Body of pancreas (tissue), 4 donors: Measurements from ENCODE around the gene L1CAM. TPM values are rescaled to one million over a fixed set of nuclear protein-coding genes. Genes with fewer than 3 reads are reported as not detected.

Experiments used
- ATAC-seq: fragments of 150-250 bp; one replicate; pipeline ENCODE4 v1.9.1; 2016
- DNase-seq, 4 donors: peaks; one replicate each; pipeline ENCODE4 v3.0.0-alpha.2; 2019
- H3K27ac ChIP-seq, 4 donors: fragments of 200-600 bp; sonication (generic); 1 replicate in 3 of 4; 2 replicates in 1 of 4; pipeline versions ENCODE4 v1.5.1 to v1.6.1; 2016 to 2019; ENCODE audit warnings: mild to moderate bottlenecking in 1 of 4, mixed read lengths in 1 of 4, moderate library complexity in 1 of 4
- H3K27me3 ChIP-seq, 2 donors: fragments of 200-600 bp; sonication (generic); one replicate each; pipeline ENCODE4 v1.6.0; 2016; ENCODE audit warnings: mild to moderate bottlenecking in 1 of 2
- H3K36me3 ChIP-seq, 2 donors: fragments of 200-600 bp; sonication (generic); replicated peaks in 1 of 2; 2 replicates each; pipeline ENCODE4 v1.5.1; 2016; ENCODE audit warnings: low read depth in 2 of 2; ENCODE audit not compliant: insufficient read depth in 1 of 2
- H3K4me1 ChIP-seq: fragments of 200-600 bp; sonication (generic); one replicate; pipeline ENCODE4 v1.6.0; 2016
- H3K4me3 ChIP-seq, 2 donors: fragments of 200-600 bp; sonication (generic); 1 replicate in 1 of 2; 2 replicates in 1 of 2; pipeline ENCODE4 v1.5.1; 2016 to 2019
- H3K9me3 ChIP-seq, 3 donors: fragments of 200-600 bp; sonication (generic); 1 replicate in 2 of 3; 2 replicates in 1 of 3; pipeline ENCODE4 v1.5.1; 2016
- CTCF ChIP-seq, 7 experiments: fragments of 450-650 bp in 4 of 7; fragments of 200-600 bp in 3 of 7; sonication (generic) in 3 of 7; IDR thresholded peaks; one replicate each; pipeline ENCODE4 v1.5.1; 2016 to 2019; ENCODE audit warnings: antibody characterized with exemption in 7 of 7
- POLR2A ChIP-seq, 3 donors: fragments of 450-650 bp; IDR thresholded peaks; one replicate each; pipeline ENCODE4 v1.6.1; 2016; ENCODE audit warnings: antibody characterized with exemption in 3 of 3, mild to moderate bottlenecking in 2 of 3
- WGBS, 2 donors: methylation state at CpG; one replicate each; pipeline ENCODE4 v1.1.5; 2017; 5-methylcytosine and 5-hydroxymethylcytosine counted together
- intact Hi-C: fragments of 100-400 bp; cut with DNase I; formaldehyde crosslinking; loops from one replicate; pipeline ENCODE4 v1.15.1; 2023
- total RNA-seq, 2 donors: library from RNA; depleted of rRNA; stranded (reverse); fragments of >200 nt; gene quantifications; one replicate each; pipeline ENCODE4 v1.1.0, GENCODE V29; 2016

Gene L1CAM
- total RNA-seq, 2 donors from 2014 or later: 1.8 to 7.9 TPM

- H3K27me3 ChIP-seq: no peaks in the 10 kb centered on the region
- TF ChIP-seq CTCF (IDR thresholded peaks at IDR 0.05) (no peak), POLR2A (IDR thresholded peaks at IDR 0.05) (no peak)
- no peak overlapping the region for H3K4me3 ChIP-seq
- DNase-seq (no peak), ATAC-seq (no peak)
- intact Hi-C loops: no loop called here
- no peaks in the 10 kb centered on the region for H3K36me3 ChIP-seq
- no peak overlapping the region for H3K27ac ChIP-seq
- peaks cover 30% of the 10 kb centered on the region for H3K4me1 ChIP-seq
- 86 to 88% methylated on average over 6 to 13 of the region's 31 CpGs for WGBS, 2 donors
- H3K9me3 ChIP-seq: no peaks in the 10 kb centered on the region
Observed at GRCh38 chrX:153930011-153930910, 44.3 kb upstream of the L1CAM start.

GRCh38 chrX:153929576-153929975, 43.6 kb upstream of the L1CAM start:
- no peak overlapping the region for H3K4me3 ChIP-seq
- no peak for DNase-seq
- intact Hi-C loops: no loop called here
- H3K27me3 ChIP-seq: no peaks in the 10 kb centered on the region
- peaks cover 30% of the 10 kb centered on the region for H3K4me1 ChIP-seq
- no peak for ATAC-seq
- H3K27ac ChIP-seq: peak overlapping the region in 1 of 4 donors; percentile 95
- no peak for TF ChIP-seq CTCF (IDR thresholded peaks at IDR 0.05)
- H3K36me3 ChIP-seq: no peaks in the 10 kb centered on the region
- H3K9me3 ChIP-seq: no peaks in the 10 kb centered on the region
- WGBS, 2 donors: 66 to 74% methylated on average over 3 to 7 of the region's 10 CpGs

GRCh38 chrX:153928846-153929245, 42.9 kb upstream of the L1CAM start:
- intact Hi-C loops: no loop called here
- Histone ChIP-seq H3K36me3 (no peaks in the 10 kb centered on the region), H3K27me3 (no peaks in the 10 kb centered on the region), H3K9me3 (no peaks in the 10 kb centered on the region), H3K27ac (peak overlapping the region in 3 of 4 donors; percentile 17 to 96 (median 95)), H3K4me3 (no peak overlapping the region), H3K4me1 (peaks cover 26% of the 10 kb centered on the region)
- TF ChIP-seq CTCF (IDR thresholded peaks at IDR 0.05) (no peak), POLR2A (IDR thresholded peaks at IDR 0.05) (no peak)
- ATAC-seq (no peak), DNase-seq (no peak)
- 0 to 12% methylated on average over 3 to 9 of the region's 9 CpGs for WGBS, 2 donors

- peak; percentile 78 to 81 (median 80) for TF ChIP-seq POLR2A (IDR thresholded peaks at IDR 0.05)
- peak in 1 of 7 experiments; percentile 11 for TF ChIP-seq CTCF (IDR thresholded peaks at IDR 0.05)
- no peaks in the 10 kb centered on the region for H3K27me3 ChIP-seq
- peak overlapping the region; percentile 76 to 96 (median 88) for H3K27ac ChIP-seq
- peaks cover 26% of the 10 kb centered on the region for H3K4me1 ChIP-seq
- ATAC-seq (peak; percentile 95), DNase-seq (peak; percentile 94 to 97 (median 96))
- H3K36me3 ChIP-seq: no peaks in the 10 kb centered on the region
- peak overlapping the region in 1 of 2 donors; percentile 6 for H3K4me3 ChIP-seq
- no peaks in the 10 kb centered on the region for H3K9me3 ChIP-seq
- intact Hi-C loops: no loop called here
- WGBS, 2 donors: 0% methylated on average over 16 to 40 of the region's 76 CpGs
Observed at GRCh38 chrX:153927922-153928760, 42.2 kb upstream of the L1CAM start.
